GM21367 (cell line): ENCODE measurements around the gene ERP27.

Experiments
- ATAC-seq: cut with Tn5 transposase; IDR thresholded peaks from one replicate; pipeline ENCODE4 v1.9.1; 2021; ENCODE audit not compliant: unreplicated experiment

ERP27 gene

DNA sequence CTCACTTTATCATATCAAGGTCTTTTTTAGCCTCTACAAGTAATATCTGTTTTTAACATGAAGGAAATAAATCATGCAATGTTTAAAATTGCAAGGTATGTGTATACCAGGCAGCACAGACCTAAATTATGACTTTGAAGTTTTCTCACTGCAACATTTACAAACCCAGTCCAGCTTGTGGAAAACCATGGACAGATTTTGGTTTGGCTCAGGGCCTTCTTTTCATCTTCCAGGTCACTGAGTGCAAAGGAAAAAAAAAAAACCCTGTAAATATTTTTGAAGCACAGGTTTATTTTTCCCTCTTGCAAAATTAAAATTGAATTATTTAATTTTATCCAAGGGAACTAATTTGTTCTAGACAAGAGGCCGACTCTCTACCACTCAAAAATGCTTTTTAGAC, 66.5 kb downstream of the ERP27 start:
- ATAC-seq: no peak

DNA sequence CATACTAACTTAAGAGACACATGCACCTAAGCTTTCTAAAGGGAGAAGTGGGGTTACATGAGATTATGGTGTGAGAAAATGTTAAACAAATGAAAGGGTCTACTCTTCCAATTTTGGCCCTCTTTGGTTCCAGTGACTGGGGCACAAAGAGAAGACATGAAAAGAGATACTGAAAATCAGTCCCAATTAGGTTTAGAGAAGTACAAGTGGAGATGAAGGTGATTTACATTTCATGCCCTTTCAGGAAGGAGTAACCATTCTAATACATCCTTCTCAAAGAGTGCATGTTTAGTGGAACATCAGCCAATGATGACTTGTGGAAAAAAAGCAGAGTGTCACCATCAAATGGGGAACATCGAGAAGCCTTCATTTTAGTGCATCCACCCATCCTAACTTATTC, 67.1 kb downstream of the ERP27 start:
- no peak for ATAC-seq

DNA sequence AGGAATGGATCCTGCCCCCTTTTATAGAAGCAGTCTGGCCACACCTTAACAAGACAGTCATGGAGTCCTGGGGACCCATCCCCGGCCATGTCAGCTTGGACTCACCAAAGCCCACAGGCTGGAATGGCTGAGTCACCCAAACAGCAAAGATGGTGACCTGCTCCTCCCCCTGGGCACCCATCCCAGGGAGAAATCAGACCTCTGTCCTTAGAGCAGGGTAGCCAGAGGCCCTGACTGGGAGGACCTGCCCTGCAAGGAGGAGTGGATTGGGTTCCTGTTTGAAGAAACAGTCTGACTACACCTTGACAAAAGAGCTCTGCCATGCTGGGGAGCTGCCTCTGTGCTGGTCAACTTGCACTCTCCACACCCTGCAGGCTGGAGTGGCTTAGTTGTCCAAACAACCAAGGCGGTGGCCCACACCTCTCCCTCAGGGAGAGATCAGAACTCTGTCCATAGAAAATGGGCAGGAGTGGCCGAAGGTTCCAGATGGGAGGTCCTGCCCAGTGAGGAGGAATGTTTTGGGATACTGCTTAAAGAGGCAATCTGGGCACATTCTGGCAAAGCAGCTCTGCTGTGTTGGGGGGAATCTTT, 69.3 kb downstream of the ERP27 start:
- ATAC-seq: no peak
